Measurements from ENCODE around the gene ARIH2.

ARIH2 gene

DNA sequence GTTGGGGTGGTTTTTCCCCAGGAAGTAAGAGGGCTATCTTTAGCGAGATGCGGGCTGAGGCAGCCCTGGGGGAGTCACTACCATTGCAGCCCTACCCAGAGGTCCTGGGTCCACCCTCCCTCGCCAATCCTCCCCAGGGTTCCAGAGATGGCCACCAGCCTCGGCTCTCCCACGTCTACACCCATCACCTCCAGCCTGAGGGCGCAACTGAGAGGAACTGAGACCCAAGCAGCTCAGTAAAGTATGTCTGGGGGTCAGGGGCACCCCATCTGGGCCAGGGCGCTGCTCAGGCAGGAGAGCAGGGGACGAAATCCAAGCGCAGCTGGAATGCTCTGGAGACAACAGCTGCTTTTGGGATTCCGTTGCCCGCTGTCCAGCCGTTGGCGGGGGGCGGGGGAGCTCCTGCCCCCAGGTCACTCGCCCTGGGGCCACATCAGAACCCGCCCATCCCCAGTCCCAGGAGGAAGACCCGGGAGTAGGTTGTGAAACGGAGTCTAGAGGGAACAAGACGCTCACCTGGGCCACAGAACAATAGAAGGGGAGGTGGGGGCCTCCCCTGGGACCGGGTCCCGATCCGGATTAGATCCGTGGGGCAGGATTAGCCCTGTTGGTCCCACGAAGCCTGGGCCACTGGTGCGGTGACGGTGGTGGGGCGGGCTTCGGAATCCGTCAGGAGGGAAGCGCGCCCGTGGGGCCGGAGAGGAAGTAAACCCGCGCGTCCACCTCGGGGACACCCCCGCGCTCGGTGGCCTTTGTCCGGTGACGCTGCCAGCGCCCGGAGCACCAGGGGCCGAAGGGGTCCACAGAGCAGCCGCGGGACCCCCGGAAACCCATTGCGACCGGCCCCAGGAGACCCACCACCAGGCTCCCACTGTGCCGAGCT, 101.9 kb downstream of the ARIH2 start:
- no peak for DNase-seq (ENCODE audit: low spot score)

DNA sequence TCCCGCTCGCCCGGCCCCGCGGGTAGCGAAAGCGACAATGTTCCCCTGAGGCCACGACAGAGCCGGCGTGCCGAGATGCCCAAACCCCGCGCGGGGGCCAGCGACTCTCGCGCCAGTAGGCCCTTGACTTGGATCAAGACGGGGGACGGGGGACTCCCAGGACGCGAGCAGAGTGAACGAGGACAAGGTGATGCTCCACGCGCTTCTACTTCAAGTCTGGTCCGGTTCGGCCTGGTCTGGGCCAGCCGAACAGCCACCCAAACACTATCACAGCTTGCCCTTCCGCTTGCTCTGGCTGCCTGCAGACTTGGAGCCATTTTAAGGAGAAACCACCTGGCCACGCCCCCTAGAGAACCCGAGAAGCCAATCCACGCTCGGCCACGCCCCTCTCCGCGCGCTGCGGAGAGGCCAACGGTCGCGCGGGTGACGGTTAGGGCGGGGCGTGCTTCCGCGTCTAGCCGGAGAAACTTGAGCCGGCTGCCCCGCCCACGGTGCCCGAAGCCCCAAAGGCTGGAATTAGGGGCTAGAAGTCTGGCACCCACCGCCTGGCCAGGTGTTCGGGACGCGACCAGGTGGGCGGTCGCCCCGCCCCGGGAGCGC, 102.7 kb downstream of the ARIH2 start:
- DNase-seq (ENCODE audit: low spot score) = peak; percentile 97

DNA sequence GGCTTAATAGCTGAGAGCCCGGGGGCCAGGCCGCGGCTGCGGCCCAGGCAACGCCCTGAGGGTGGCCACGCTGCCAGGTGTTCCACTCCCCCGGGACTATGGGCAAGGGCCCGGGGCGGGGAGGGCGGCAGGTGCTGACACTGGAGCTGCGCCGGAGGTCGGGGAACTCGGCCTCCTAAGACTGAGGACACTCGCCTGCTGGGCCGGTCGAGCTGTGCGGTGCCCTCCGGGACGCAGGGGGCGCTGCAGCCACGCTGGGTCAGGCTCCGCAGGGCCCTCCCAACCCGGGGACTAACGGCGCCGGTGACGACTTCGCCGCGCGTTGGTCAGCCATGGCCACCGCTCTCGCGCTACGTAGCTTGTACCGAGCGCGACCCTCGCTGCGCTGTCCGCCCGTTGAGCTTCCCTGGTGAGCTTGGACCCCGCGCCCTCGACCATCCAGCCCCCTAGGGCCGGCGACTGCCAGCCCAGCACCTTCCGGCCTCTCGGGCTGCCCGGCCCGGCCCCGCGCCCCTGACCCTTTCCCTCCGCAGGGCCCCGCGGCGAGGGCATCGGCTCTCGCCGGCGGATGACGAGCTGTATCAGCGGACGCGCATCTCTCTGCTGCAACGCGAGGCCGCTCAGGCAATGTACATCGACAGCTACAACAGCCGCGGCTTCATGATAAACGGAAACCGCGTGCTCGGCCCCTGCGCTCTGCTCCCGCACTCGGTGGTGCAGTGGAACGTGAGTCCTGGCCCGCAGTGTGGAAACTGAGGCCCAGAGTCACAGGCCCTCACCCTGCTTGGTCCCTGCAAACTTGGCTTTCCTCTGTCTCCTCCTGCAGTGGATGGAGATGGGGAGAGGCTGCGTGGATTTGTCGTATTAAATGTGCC, 103.4 kb downstream of the ARIH2 start, which contains the start of gene NDUFAF3:
TSS of gene NDUFAF3 (plus strand) at position 309 of the 875 bp plus-strand sequence. CDS start at position 333, 24 bp downstream.
- peak; percentile 84 for DNase-seq (ENCODE audit: low spot score)

DNA sequence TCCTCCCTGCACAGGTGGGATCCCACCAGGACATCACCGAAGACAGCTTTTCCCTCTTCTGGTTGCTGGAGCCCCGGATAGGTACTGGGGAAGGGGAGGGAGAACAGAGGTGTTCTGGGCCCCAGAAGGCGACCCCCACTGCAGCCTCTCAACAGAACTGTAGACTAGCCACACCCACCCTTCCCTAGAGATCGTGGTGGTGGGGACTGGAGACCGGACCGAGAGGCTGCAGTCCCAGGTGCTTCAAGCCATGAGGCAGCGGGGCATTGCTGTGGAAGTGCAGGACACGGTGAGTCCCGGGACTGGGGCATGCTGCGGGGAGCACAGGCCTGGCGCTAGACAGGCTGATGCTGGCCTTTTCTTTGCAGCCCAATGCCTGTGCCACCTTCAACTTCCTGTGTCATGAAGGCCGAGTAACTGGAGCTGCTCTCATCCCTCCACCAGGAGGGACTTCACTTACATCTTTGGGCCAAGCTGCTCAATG, 104.1 kb downstream of the ARIH2 start:
- no peak for DNase-seq (ENCODE audit: low spot score)

DNA sequence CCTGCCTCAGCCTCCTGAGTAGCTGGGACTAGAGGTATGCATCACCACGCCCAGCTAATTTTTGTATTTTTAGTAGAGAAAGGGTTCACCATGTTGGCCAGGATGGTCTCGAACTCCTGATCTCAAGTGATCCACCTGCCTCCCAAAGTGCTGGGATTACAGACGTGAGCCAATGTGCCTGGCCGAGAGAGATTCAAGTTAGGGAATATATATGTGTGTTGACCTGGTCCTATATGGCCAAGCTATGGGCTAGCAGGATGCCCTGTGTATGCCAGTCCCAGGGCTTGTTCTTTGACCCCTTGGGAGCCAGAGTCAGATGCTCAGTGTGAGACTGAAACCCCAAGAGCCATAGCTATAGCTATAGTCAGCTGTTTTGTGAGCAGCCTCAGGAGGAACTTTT, 105.1 kb downstream of the ARIH2 start:
- DNase-seq (ENCODE audit: low spot score) = no peak

DNA sequence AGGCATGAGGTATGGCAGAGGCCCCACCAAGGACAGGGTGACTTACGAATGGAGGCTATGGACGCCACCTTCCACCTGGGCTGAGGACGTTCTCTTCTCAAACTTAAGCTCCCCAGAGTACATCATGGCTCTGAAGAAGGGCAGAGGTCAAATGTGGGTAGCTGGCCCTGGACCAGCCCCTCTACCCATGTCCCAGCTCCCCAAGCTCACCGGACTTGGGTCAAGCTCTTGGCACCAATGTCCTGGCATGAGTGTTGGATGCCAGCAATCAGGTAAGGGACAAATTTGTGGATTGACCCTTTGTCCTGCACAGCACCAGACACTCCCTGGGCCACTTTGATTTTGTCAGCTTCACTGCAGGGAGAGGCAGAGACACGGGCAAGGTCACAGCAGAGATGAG, 105.8 kb downstream of the ARIH2 start:
- DNase-seq (ENCODE audit: low spot score) = no peak

DNA sequence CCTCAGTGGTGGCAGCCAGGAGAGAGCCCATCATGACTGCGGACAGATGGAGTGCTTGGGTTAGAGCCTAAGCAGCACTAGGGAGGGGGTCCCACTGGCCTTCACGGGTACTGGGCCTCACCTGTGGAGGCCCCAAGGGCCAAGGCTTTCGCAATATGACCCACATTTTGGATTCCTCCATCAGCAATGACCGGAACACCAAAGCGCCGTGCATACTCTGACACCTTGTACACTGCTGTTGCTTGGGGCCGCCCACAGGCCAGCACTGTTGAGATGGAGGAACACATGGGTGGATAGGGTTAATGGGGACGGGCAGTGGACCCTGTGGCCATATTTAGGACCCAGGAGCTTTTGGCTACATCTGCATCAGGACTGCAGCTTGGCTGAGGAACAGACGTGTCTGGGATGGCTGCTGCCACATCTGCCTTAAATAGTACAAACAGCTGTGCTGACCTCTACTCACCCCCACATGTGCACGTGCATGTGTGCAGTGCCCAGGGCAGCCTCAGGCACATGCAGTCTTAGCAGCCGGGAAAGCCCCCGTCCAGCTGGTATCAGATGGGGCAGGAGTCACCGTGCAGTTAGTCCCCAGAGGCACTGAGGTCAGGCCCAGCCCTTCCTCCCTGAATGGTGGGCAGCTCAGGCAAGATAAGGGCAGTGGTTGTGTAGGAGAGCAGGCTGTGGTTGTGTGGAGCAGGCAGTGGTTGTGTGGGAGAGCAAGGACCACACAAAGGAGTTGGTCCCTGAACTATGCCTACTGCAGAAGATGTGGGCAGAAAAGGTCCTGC, 106.6 kb downstream of the ARIH2 start:
- no peak for DNase-seq (ENCODE audit: low spot score)

DNA sequence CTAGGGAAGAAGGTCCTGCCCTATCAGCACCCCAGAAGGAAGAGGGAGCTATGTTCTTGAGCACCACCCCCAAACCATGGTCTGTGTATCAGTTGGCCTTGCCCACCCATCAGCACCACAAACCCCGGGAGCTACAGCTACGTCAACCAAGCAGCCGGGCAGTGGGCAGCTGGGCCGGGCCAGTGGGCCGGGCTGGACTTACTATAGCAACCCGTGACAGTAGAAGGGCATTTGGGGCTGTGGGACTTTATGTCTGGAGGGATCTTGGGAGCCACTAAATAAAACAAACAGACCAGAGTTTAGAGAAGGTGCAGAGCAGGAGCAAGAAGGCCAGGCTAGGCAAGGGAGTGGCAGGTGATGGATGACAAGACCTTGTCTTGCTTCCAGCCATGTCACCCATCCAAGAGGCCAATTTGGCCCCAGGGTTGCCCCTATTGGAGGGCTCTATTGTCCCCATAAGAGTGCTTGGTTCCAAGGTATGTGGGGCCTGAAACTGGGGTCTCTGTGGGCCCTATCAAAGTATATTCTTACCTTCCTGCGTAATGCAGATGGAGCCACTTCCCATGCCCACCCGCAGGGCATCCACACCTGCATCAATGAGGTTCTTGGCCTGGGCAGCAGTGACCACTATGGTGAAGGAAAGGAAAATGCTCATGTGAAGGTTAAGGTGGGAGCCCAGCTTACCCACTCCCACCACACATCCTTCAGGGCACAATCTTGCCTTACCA, 107.3 kb downstream of the ARIH2 start:
- no peak for DNase-seq (ENCODE audit: low spot score)

DNA sequence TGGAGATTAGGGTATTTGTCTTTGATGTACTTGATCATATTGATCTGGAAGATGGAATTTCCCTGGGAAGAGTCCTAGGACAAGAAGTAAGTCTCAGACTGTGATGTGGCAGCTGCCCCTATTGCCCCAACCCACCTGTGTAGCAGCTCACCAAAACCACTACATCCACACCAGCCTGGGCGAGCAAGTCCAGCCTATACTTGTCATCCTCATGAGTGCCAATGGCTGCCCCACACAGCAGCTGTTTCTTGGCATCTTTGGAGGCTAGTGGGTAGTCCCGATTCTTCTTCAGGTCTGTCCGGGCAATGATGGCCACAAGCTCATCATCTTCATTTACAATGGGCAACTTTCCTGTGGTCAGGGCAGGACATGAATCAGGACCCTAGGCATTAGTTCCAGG, 107.9 kb downstream of the ARIH2 start:
- no peak for DNase-seq (ENCODE audit: low spot score)

DNA sequence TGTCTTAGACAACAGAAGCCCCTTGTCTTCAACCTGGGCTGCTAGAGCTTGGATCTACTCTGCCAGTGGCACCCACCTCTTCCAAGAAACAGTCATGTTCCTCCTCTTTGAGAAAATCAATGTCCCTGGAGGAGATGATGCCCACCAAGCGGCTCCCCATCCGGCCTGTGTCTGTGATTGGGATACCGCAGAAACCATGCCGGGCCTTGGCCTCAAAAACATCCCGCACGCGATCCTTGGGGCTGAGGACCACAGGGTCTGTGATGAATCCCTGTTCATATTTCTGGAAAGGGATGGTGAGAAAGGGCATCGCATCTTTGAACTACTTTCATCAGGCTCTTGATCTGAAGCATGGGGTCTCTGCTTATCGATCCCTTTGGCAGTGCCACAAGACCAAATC, 109.0 kb downstream of the ARIH2 start:
- DNase-seq (ENCODE audit: low spot score) = no peak

DNA sequence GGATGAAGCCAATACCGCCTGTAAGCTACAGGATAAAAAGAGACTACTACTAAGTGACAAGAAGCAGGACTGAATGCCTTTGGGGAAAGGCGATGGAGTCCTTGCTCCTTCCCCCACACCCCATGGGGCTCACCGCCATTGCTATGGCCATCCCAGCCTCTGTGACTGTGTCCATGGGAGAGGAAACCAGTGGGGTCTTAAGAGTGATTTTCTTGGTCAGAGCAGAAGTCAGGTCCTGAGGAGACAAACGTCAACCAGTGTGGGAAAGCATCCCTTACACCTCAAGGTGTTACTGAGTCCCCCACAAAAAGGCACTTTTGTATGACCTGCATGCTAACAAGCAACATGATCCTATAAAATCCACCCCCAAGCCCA, 109.6 kb downstream of the ARIH2 start:
- no peak for DNase-seq (ENCODE audit: low spot score)

DNA sequence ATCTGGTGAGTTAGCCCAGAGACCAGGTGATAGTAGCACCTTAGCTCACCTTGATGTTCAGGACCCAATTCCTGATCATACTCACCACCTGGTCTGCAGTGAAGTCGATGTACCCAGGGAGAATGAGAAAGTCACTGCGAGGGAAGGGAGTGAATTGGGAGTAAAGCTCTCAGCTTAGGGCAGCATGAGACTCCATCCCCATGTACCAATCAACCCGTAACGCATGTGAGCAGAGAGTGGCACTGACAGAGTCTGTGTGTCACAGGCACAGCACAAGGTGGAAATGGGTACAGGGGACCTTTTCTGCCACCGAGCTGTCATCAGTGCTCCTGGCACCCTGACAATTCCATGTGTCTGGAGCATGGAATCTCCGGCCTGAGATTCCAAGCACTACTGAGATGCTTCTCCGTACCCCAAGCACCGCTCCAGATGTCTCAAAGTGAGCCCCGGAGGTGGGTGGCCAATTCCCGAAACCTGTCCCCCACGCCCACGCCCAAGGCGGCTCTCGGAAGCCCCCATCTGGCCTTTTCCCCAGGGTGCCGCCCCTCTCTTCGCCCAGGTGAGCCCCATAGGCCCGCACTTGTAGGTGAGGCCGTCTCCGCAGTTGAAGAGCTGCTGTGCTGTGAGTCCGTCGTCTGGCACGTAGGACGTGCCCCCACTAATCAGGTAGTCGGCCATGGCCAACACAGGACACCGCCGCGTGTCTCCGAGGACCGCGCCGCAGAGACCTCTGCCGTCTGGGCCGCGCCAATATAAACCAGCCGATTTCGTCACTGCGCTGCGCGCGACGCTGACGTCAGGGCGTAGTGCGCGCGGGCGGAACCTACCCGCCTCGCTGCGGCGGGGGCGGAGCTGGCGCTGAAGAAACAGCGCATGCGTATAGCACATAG, 110.3 kb downstream of the ARIH2 start, which contains the start of gene IMPDH2:
TSS of gene IMPDH2 (minus strand) at position 726 of the 890 bp plus-strand sequence. CDS start at position 678, 48 bp downstream.
- DNase-seq (ENCODE audit: low spot score) = peak; percentile 89

DNA sequence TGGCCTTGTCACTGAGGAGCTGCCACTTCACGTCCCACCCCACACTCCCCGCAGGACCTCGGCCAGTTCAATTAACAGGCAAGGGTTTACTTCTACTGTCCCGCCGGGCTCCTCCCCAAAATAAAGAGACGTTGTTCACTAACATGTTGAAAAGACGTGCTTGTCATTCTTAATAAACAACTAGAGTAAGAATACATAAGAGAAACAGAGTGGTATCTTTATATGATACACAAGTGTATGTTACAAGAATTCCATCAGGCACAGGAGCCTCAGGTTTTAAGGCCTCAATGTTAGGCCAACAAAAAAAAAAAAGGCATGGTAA, 110.9 kb downstream of the ARIH2 start:
- no peak for DNase-seq (ENCODE audit: low spot score)

DNA sequence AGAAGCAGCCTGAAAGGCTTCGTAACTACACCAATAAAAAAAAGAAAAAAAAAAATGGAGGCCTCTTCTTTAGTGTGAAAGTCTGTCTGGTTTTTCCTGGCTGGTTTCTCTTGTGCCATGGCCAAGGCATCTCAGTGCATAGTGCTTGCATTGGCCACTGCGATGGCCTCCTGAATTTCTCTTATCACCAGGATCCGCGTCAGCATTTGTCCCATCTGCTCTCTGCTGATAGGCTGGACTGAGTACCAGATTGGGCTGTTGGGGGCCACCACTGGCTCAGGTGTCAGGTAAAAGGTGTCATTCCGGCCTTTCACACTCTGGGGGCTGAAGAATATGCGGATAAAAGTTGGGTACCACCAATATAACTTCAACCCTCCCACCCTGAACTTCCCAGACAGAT, 111.7 kb downstream of the ARIH2 start:
- DNase-seq (ENCODE audit: low spot score) = no peak

DNA sequence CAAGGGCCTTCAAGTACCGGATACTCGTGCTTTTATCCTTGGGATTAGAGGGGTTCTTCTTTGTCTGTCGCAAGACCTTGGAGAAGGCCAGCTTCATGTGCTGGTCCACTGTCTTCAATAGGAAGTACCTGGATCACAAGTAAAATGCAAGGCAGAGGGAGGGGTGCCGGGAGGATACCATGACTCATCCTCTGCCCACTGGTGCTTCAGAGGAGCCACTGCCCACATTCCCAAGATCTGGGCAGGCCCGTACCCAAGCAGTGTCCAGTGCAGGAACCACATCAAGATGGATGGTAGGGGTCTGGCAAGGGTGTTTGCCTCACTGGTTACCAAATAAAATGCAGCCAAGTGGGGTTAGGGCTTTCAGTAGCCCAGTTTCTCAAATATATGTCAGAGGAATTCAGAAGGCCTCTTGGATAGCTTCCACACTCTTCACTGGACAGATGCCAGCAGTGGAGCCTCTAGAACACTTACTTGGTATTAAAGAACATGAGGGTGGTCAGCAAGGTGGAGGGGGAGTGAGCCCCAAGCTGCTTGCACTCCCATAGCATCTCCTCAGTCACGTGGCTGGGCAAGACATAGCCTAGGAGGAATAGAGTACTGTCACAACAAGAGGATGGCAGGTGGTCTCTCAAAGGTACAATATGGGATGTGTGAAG, 114.1 kb downstream of the ARIH2 start:
- no peak for DNase-seq (ENCODE audit: low spot score)

DNA sequence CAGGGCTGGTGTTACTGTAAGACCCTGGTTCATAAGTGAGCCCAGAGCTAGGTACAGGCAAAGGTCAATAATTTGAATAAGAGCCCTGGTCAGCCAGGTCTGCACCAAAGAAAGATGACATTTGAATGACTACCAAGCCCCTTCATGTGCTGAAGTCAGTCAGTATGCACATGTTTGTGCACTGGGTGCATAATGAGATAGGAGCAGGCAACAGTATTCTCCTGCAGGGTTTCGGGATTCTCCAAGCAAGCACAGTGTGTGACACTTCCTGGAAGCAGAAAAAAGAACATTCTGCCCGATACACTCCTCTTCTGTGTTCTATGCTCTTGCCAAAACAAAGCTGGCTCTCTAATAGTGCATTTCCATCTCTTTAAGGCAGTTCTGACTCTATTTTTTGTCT, 116.0 kb downstream of the ARIH2 start:
- DNase-seq (ENCODE audit: low spot score) = no peak

DNA sequence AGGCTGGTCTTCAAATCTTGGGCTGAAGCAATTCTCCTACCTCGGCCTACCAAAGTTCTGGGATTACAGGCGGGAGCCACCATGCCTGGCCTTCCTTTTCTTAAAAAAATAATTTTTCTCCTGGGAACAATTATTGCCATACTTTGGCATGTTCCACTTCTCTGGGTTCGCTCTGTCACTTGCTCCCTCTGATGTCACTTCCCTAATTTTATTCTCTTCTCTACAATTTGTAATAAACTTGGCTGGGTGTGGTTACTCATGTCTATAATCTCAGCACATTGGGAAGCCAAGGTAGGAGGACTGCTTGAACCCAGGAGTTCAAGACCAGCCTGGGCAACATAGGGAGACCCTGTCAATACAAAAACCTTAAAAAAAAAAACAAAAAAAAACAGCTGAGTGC, 116.6 kb downstream of the ARIH2 start:
- DNase-seq (ENCODE audit: low spot score) = no peak

Data from COLO829 (cell line).